GM23338 (cell line): ENCODE data around the gene IMPA2. TPM values are rescaled to one million over a fixed set of nuclear protein-coding genes. Genes with fewer than 3 reads are reported as not detected.

Experiments used
- ATAC-seq: fragments of 200-7000 bp; cut with Tn5 transposase; 3 replicates; pipeline ENCODE4 v1.9.1; 2020
- DNase-seq: peaks from one replicate; pipeline ENCODE4 v3.0.0-alpha.2; 2015; ENCODE audit warnings: low spot score
- H2AFZ ChIP-seq: fragments of 200-600 bp; sonication (generic); 2 replicates; pipeline ENCODE4 v1.8.0; 2016; ENCODE audit warnings: antibody characterized with exemption, mild to moderate bottlenecking, moderate library complexity
- H3F3A ChIP-seq: fragments of 200-600 bp; sonication (generic); replicated peaks from 2 replicates; pipeline ENCODE4 v1.8.0; 2017; ENCODE audit warnings: antibody characterized with exemption, mixed run types, low read depth
- H3K27ac ChIP-seq: fragments of 200-600 bp; sonication (generic); 2 replicates; pipeline ENCODE4 v1.6.1; 2016; ENCODE audit warnings: low read depth
- H3K27me3 ChIP-seq: fragments of 200-600 bp; sonication (generic); 2 replicates; pipeline ENCODE4 v1.8.0; 2016; ENCODE audit warnings: mild to moderate bottlenecking, mixed run types, moderate library complexity; ENCODE audit not compliant: insufficient read depth
- H3K36me3 ChIP-seq: fragments of 200-600 bp; sonication (generic); 2 replicates; pipeline ENCODE4 v1.8.0; 2016; ENCODE audit warnings: mild to moderate bottlenecking; ENCODE audit not compliant: insufficient read depth
- H3K4me1 ChIP-seq: fragments of 200-600 bp; sonication (generic); 2 replicates; pipeline ENCODE4 v1.8.0; 2016; ENCODE audit warnings: mild to moderate bottlenecking, moderate library complexity; ENCODE audit not compliant: insufficient read depth
- H3K4me2 ChIP-seq: fragments of 200-600 bp; sonication (generic); 2 replicates; pipeline ENCODE4 v1.7.1; 2017; ENCODE audit warnings: mixed run types
- H3K4me3 ChIP-seq: fragments of 200-600 bp; sonication (generic); 2 replicates; pipeline ENCODE4 v1.6.1; 2016; ENCODE audit warnings: mixed run types
- H3K79me2 ChIP-seq: fragments of 200-600 bp; sonication (generic); replicated peaks from 2 replicates; pipeline ENCODE4 v1.8.0; 2017; ENCODE audit warnings: mild to moderate bottlenecking; ENCODE audit not compliant: insufficient read depth
- H3K9me2 ChIP-seq: fragments of 200-600 bp; sonication (generic); 2 replicates; pipeline ENCODE4 v1.8.0; 2017; ENCODE audit not compliant: insufficient read depth
- H4K20me1 ChIP-seq: fragments of 200-600 bp; sonication (generic); replicated peaks from 2 replicates; pipeline ENCODE4 v1.8.0; 2017; ENCODE audit warnings: mild to moderate bottlenecking; ENCODE audit not compliant: insufficient read depth
- H3K27ac Mint-ChIP-seq: 2 replicates; pipeline ENCODE4 v1.8.0; 2020; ENCODE audit warnings: inconsistent platforms, mild to moderate bottlenecking, moderate library complexity, mixed read lengths
- H3K27me3 Mint-ChIP-seq: 3 replicates; pipeline ENCODE4 v1.8.0; 2022; ENCODE audit warnings: low read depth, mild to moderate bottlenecking, moderate library complexity, mixed read lengths, inconsistent platforms; ENCODE audit not compliant: insufficient read depth, poor library complexity
- H3K36me3 Mint-ChIP-seq: 3 replicates; pipeline ENCODE4 v1.8.0; 2021; ENCODE audit warnings: low read depth, mild to moderate bottlenecking, inconsistent platforms, moderate library complexity, mixed read lengths
- H3K4me1 Mint-ChIP-seq: 3 replicates; pipeline ENCODE4 v1.8.0; 2020; ENCODE audit warnings: mild to moderate bottlenecking, inconsistent platforms, mixed read lengths
- H3K4me3 Mint-ChIP-seq: 3 replicates; pipeline ENCODE4 v1.8.0; 2021; ENCODE audit warnings: moderate library complexity, mild to moderate bottlenecking, inconsistent platforms, mixed read lengths
- H3K9me3 Mint-ChIP-seq: 3 replicates; pipeline ENCODE4 v1.8.0; 2020; ENCODE audit warnings: moderate library complexity, mild to moderate bottlenecking, inconsistent platforms, mixed read lengths
- CTCF ChIP-seq, 2 experiments: fragments of 200-600 bp in 1 of 2; sonication (generic) in 1 of 2; conservative IDR thresholded peaks; 2 replicates each; pipeline versions ENCODE4 v1.5.1 to v1.6.1; 2016 to 2017; ENCODE audit warnings: antibody characterized with exemption in 2 of 2, low read depth in 2 of 2, mild to moderate bottlenecking in 2 of 2, moderate library complexity in 1 of 2
- ETS1 ChIP-seq: IDR thresholded peaks from 2 replicates; pipeline ENCODE4 v1.6.1; 2016; ENCODE audit warnings: antibody characterized with exemption
- EZH2 ChIP-seq: fragments of 200-600 bp; sonication (generic); IDR thresholded peaks from one replicate; pipeline ENCODE4 v1.8.0; 2017; ENCODE audit warnings: antibody characterized with exemption, mild to moderate bottlenecking, low read depth; ENCODE audit not compliant: unreplicated experiment
- EZH2phosphoT487 ChIP-seq: fragments of 200-600 bp; sonication (generic); IDR thresholded peaks from one replicate; pipeline ENCODE4 v1.8.1; 2018; ENCODE audit warnings: antibody characterized with exemption; ENCODE audit not compliant: unreplicated experiment
- NANOG ChIP-seq: IDR thresholded peaks from 2 replicates; pipeline ENCODE4 v1.6.1; 2016; ENCODE audit warnings: antibody characterized with exemption, borderline replicate concordance
- ZNF462 ChIP-seq: fragments of 250-450 bp; sonication (Bioruptor Pico); IDR thresholded peaks from 2 replicates; pipeline ENCODE4 v1.5.0; 2020; ENCODE audit warnings: mild to moderate bottlenecking, moderate library complexity
- polyA plus RNA-seq: library from polyadenylated mRNA; unstranded; fragments of >200 nt; fragmentation: Nextera tagmentation; extraction: Ambion mirVana; gene quantifications from 2 replicates; pipeline ENCODE4 v1.2.1, GENCODE V29; 2016
- total RNA-seq: library from RNA; depleted of rRNA; stranded (reverse); fragments of >200 nt; shearing (Covaris generic); gene quantifications from 2 replicates; pipeline ENCODE4 v1.2.3, GENCODE V29; 2014
- TF ChIP-seq, protein P1 (sequence below): IDR thresholded peaks from one replicate; pipeline ENCODE4 v1.6.1; 2018; ENCODE audit warnings: antibody characterized with exemption; ENCODE audit not compliant: unreplicated experiment

IMPA2 gene
- total and polyA plus RNA-seq, 2 experiments from 2014 or later: 50.4 to 122 TPM

- H3K36me3 Mint-ChIP-seq: peaks cover 4% of the 10 kb centered on the region; the same call in 1 of the 3 replicates
- H3K27ac Mint-ChIP-seq: no peak overlapping the region
- H3K4me1 Mint-ChIP-seq: peaks cover 38% of the 10 kb centered on the region
These were observed 30.5 kb upstream of the IMPA2 start for GRCh38 chr18:11950824-11951223.

More at GRCh38 chr18:11950824-11951223, 30.5 kb upstream of the IMPA2 start:
- no peaks in the 10 kb centered on the region for H3K79me2 ChIP-seq
- no peak overlapping the region for H3K4me3 Mint-ChIP-seq
- no peaks in the 10 kb centered on the region for H3K27me3 ChIP-seq
- TF ChIP-seq EZH2phosphoT487 (no peak), CTCF (conservative IDR thresholded peaks at IDR 0.05; ENCODE audit: low read depth in 2 of 2) (no peak), ZNF462 (CRISPR knock-in tag) (no peak), EZH2 (no peak), ETS1 (no peak), NANOG (no peak)
- TF ChIP-seq, protein P1, sequence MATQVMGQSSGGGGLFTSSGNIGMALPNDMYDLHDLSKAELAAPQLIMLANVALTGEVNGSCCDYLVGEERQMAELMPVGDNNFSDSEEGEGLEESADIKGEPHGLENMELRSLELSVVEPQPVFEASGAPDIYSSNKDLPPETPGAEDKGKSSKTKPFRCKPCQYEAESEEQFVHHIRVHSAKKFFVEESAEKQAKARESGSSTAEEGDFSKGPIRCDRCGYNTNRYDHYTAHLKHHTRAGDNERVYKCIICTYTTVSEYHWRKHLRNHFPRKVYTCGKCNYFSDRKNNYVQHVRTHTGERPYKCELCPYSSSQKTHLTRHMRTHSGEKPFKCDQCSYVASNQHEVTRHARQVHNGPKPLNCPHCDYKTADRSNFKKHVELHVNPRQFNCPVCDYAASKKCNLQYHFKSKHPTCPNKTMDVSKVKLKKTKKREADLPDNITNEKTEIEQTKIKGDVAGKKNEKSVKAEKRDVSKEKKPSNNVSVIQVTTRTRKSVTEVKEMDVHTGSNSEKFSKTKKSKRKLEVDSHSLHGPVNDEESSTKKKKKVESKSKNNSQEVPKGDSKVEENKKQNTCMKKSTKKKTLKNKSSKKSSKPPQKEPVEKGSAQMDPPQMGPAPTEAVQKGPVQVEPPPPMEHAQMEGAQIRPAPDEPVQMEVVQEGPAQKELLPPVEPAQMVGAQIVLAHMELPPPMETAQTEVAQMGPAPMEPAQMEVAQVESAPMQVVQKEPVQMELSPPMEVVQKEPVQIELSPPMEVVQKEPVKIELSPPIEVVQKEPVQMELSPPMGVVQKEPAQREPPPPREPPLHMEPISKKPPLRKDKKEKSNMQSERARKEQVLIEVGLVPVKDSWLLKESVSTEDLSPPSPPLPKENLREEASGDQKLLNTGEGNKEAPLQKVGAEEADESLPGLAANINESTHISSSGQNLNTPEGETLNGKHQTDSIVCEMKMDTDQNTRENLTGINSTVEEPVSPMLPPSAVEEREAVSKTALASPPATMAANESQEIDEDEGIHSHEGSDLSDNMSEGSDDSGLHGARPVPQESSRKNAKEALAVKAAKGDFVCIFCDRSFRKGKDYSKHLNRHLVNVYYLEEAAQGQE: no peak
- H3K27ac ChIP-seq: no peak overlapping the region
- no peaks in the 10 kb centered on the region for H3K36me3 ChIP-seq
- H3K9me3 Mint-ChIP-seq: peaks cover 4% of the 10 kb centered on the region; the same call in 2 of the 3 replicates
- H3K4me2 ChIP-seq: no peak overlapping the region
- no peaks in the 10 kb centered on the region for H3K9me2 ChIP-seq
- DNase-seq (no peak), ATAC-seq (no peak)
- no peak overlapping the region for H3K4me3 ChIP-seq
- H2AFZ ChIP-seq: no peak overlapping the region
- peaks cover 9% of the 10 kb centered on the region for H3K27me3 Mint-ChIP-seq
- H3K4me1 ChIP-seq: peaks cover 32% of the 10 kb centered on the region
- no peaks in the 10 kb centered on the region for H4K20me1 ChIP-seq
- no peaks in the 10 kb centered on the region for H3F3A ChIP-seq
